ENCODE results near the gene NFATC3.

GRCh38 chr16:68272507-68273209 is 187.5 kb downstream of the NFATC3 start:
- TF ChIP-seq CTCF (IDR thresholded peaks at IDR 0.05; ENCODE audit: insufficient read depth, low read length) (no peak), POLR2AphosphoS5 (IDR thresholded peaks at IDR 0.05; ENCODE audit: low read depth) (no peak), REST (IDR thresholded peaks at IDR 0.05; ENCODE audit: insufficient replicate concordance, low read depth) (no peak)

All from HL-60 (cell line).